IMR-90 (cell line): ENCODE data around the gene PLB1. TPM values are rescaled to one million over a fixed set of nuclear protein-coding genes. Genes with fewer than 3 reads are reported as not detected.

Experiments used
- ATAC-seq: fragments of 200-7000 bp; cut with Tn5 transposase; 2 replicates; pipeline ENCODE4 v1.9.1; 2020; ENCODE audit warnings: low read depth, mild to moderate bottlenecking, moderate library complexity
- BruUV-seq: library from RNA; stranded (reverse); fragments of 400-500 nt; replicated peaks from 2 replicates; lab custom pipeline; 2021; lab: Mats Ljungman, UMichigan
- CTCF ChIA-PET: fragments of 300-600 bp; formaldehyde crosslinking; extraction: SDS; loops from one replicate; lab custom pipeline; 2021; ENCODE audit warnings: antibody characterized with exemption; lab: Yijun Ruan, JAX
- POLR2A ChIA-PET: fragments of 300-600 bp; sonication (Branson Sonifier 250); formaldehyde crosslinking; loops from one replicate; lab custom pipeline; 2022; ENCODE audit warnings: antibody characterized with exemption; ENCODE audit not compliant: unreplicated experiment; lab: Charles Lee
- DNase-seq: peaks from one replicate; pipeline ENCODE4 v3.0.0; 2013
- H2AFZ ChIP-seq: replicated peaks from 2 replicates; pipeline ENCODE3; 2013; ENCODE audit warnings: low read length, mild to moderate bottlenecking; ENCODE audit not compliant: poor library complexity
- H2AK5ac ChIP-seq: 2 replicates; pipeline ENCODE4 v1.6.1; 2013; ENCODE audit warnings: low read depth, low read length, inconsistent platforms
- H2AK9ac ChIP-seq: replicated peaks from 2 replicates; pipeline ENCODE3; 2013; ENCODE audit warnings: mild to moderate bottlenecking, low read depth, low read length, moderate library complexity; ENCODE audit not compliant: poor library complexity
- H2BK120ac ChIP-seq: 2 replicates; pipeline ENCODE4 v1.6.1; 2013; ENCODE audit warnings: low read depth, low read length, inconsistent platforms
- H2BK15ac ChIP-seq: 3 replicates; pipeline ENCODE4 v1.6.1; 2013; ENCODE audit warnings: low read depth, low read length, inconsistent platforms
- H2BK20ac ChIP-seq: 2 replicates; pipeline ENCODE4 v1.6.1; 2013; ENCODE audit warnings: low read depth, mild to moderate bottlenecking, inconsistent platforms, low read length, moderate library complexity
- H2BK5ac ChIP-seq: 2 replicates; pipeline ENCODE4 v1.6.1; 2013; ENCODE audit warnings: mild to moderate bottlenecking, low read depth, low read length, inconsistent platforms; ENCODE audit not compliant: poor library complexity, severe bottlenecking
- H3K14ac ChIP-seq: replicated peaks from 2 replicates; pipeline ENCODE4 v1.6.1; 2013; ENCODE audit warnings: low read depth, low read length, inconsistent platforms
- H3K18ac ChIP-seq: 2 replicates; pipeline ENCODE4 v1.6.1; 2013; ENCODE audit warnings: low read depth, low read length, control low read depth
- H3K23ac ChIP-seq: 2 replicates; pipeline ENCODE4 v1.6.1; 2013; ENCODE audit warnings: low read depth, low read length, inconsistent platforms
- H3K27ac ChIP-seq: 2 replicates; pipeline ENCODE4 v1.5.1; 2013; ENCODE audit warnings: mild to moderate bottlenecking, control low read depth, low read length; ENCODE audit not compliant: insufficient read depth
- H3K27me3 ChIP-seq: 2 replicates; pipeline ENCODE4 v1.6.1; 2013; ENCODE audit warnings: low read length; ENCODE audit not compliant: control insufficient read depth, insufficient read depth
- H3K36me3 ChIP-seq: 2 replicates; pipeline ENCODE4 v1.6.1; 2013; ENCODE audit warnings: low read length, mixed read lengths; ENCODE audit not compliant: control insufficient read depth, insufficient read depth
- H3K4ac ChIP-seq: 2 replicates; pipeline ENCODE4 v1.6.1; 2013; ENCODE audit warnings: low read depth, low read length, inconsistent platforms
- H3K4me1 ChIP-seq: 2 replicates; pipeline ENCODE4 v1.6.1; 2013; ENCODE audit warnings: low read length, mixed read lengths; ENCODE audit not compliant: control insufficient read depth, insufficient read depth
- H3K4me2 ChIP-seq: 2 replicates; pipeline ENCODE4 v1.6.1; 2013; ENCODE audit warnings: low read depth, mild to moderate bottlenecking, control low read depth, low read length, moderate library complexity
- H3K4me3 ChIP-seq: 2 replicates; pipeline ENCODE4 v1.5.1; 2013; ENCODE audit warnings: low read depth, mild to moderate bottlenecking, control low read depth, low read length, moderate library complexity; ENCODE audit not compliant: insufficient read depth
- H3K56ac ChIP-seq: 2 replicates; pipeline ENCODE4 v1.6.1; 2013; ENCODE audit warnings: low read length, inconsistent platforms; ENCODE audit not compliant: insufficient read depth; ENCODE audit errors: extremely low read depth
- H3K79me1 ChIP-seq, 2 experiments: 2 replicates each; pipeline ENCODE4 v1.6.1; 2013; ENCODE audit warnings: low read length in 2 of 2, inconsistent platforms in 1 of 2, low read depth in 1 of 2
- H3K9ac ChIP-seq: 2 replicates; pipeline ENCODE4 v1.6.1; 2013; ENCODE audit warnings: low read depth, low read length, control low read depth
- H3K9me1 ChIP-seq: 2 replicates; pipeline ENCODE4 v1.6.1; 2013; ENCODE audit warnings: low read length, inconsistent platforms; ENCODE audit not compliant: insufficient read depth
- H3K9me3 ChIP-seq: 2 replicates; pipeline ENCODE4 v1.6.1; 2013; ENCODE audit warnings: low read length; ENCODE audit not compliant: control insufficient read depth, insufficient read depth
- H4K20me1 ChIP-seq: 2 replicates; pipeline ENCODE4 v1.6.1; 2013; ENCODE audit warnings: low read length, inconsistent platforms; ENCODE audit not compliant: insufficient read depth
- H4K5ac ChIP-seq: 2 replicates; pipeline ENCODE4 v1.6.1; 2013; ENCODE audit warnings: mild to moderate bottlenecking, low read depth, low read length, control low read depth
- H4K8ac ChIP-seq, 2 experiments: 2 replicates each; pipeline ENCODE4 v1.6.1; 2013; ENCODE audit warnings: low read depth in 2 of 2, low read length in 2 of 2, control low read depth in 1 of 2, inconsistent platforms in 1 of 2
- H4K91ac ChIP-seq: 2 replicates; pipeline ENCODE4 v1.6.1; 2013; ENCODE audit warnings: low read depth, low read length, inconsistent platforms; ENCODE audit not compliant: insufficient read depth
- NFE2L2 ChIP-seq: fragments of 150-350 bp; IDR thresholded peaks from 2 replicates; pipeline ENCODE4 v1.6.1; 2016; ENCODE audit warnings: low read depth, mild to moderate bottlenecking, low read length
- WGBS, 2 experiments: methylation state at CpG; one replicate each; pipeline versions ENCODE4 v1.1.5 to v1.1.7; 2013; ENCODE audit warnings: missing lambda C conversion rate in 2 of 2; ENCODE audit not compliant: insufficient read length in 1 of 2; ENCODE audit errors: extremely low coverage in 2 of 2; 5-methylcytosine and 5-hydroxymethylcytosine counted together
- dilution Hi-C: fragments of 300-500 bp; cut with HindIII; formaldehyde crosslinking; loops from one replicate; pipeline ENCODE4 v1.14.3; 2018; ENCODE audit warnings: low sequenced_read_pairs; ENCODE audit not compliant: unreplicated experiment
- in situ Hi-C: fragments of 300-500 bp; cut with MboI; formaldehyde crosslinking; loops from 3 replicates; pipeline ENCODE4 v1.14.3; 2019; ENCODE audit warnings: low sequenced_read_pairs, inconsistent platforms, mixed read lengths
- intact Hi-C: fragments of 100-400 bp; cut with micrococcal nuclease; formaldehyde crosslinking; loops from 2 replicates; pipeline ENCODE4 v1.10.0; 2022
- polyA plus RNA-seq, 3 experiments: library from polyadenylated mRNA; depleted of rRNA; stranded (reverse); fragments of >200 nt; gene quantifications; 2 replicates each; pipeline ENCODE4 v1.2.3, GENCODE V29; 2012; ENCODE audit warnings: low replicate concordance in 1 of 3
- total RNA-seq: library from RNA; depleted of rRNA; stranded (reverse); fragments of >200 nt; gene quantifications from 2 replicates; pipeline ENCODE4 v1.2.3, GENCODE V29; 2012

PLB1 gene
- total and polyA plus RNA-seq, 2 of the 4 experiments (the other 2 are of a cell fraction) = 0.74 to 0.90 TPM

- Histone ChIP-seq H3K4me2 (no peak overlapping the region), H4K91ac (no peak overlapping the region), H4K20me1 (no peaks in the 10 kb centered on the region), H3K23ac (no peak overlapping the region), H2AK5ac (no peak overlapping the region), H3K4ac (no peak overlapping the region), H3K27ac (no peak overlapping the region), H3K18ac (no peak overlapping the region), H4K8ac (no peak overlapping the region), H2BK5ac (no peak overlapping the region), H3K14ac (no peak overlapping the region), H3K4me1 (peaks cover 8% of the 10 kb centered on the region), H3K79me1 (no peaks in the 10 kb centered on the region), H2AFZ (no peak overlapping the region), H3K56ac (no peak overlapping the region), H3K27me3 (no peaks in the 10 kb centered on the region), H3K36me3 (no peaks in the 10 kb centered on the region), H3K4me3 (no peak overlapping the region), H3K9ac (no peak overlapping the region), H2BK15ac (no peak overlapping the region), H2AK9ac (no peak overlapping the region), H4K5ac (no peak overlapping the region), H3K9me3 (no peaks in the 10 kb centered on the region), H3K9me1 (peaks cover 3% of the 10 kb centered on the region; the same call in 1 of the 2 replicates), H2BK120ac (no peak overlapping the region), H2BK20ac (no peak overlapping the region)
- ChIA-PET POLR2A (no interaction called here), CTCF (no interaction called here)
- dilution Hi-C loops (no loop called here), intact Hi-C loops (no loop called here), in situ Hi-C loops (no loop called here)
- ATAC-seq (no peak), DNase-seq (no peak)
- no peak for TF ChIP-seq NFE2L2
- 79% methylated on average over 8 of the region's 14 CpGs; no CpG with 5 or more reads in 1 of the 2 experiments for WGBS, 2 experiments
- BruUV-seq = no TSS peak
Observed at GRCh38 chr2:28640260-28640907, 144.5 kb downstream of the PLB1 start.
